Lower leg skin (tissue), 4 donors: ENCODE measurements around the gene KAZN. TPM values are rescaled to one million over a fixed set of nuclear protein-coding genes. Genes with fewer than 3 reads are reported as not detected.

Experiments
- DNase-seq, 2 donors: peaks; one replicate each; pipeline ENCODE4 v3.0.0-alpha.2; 2019; ENCODE audit warnings: low spot score in 2 of 2
- H3K4me3 ChIP-seq: fragments of 200-600 bp; sonication (generic); 2 replicates; pipeline ENCODE4 v1.5.1; 2017; ENCODE audit warnings: mild to moderate bottlenecking, low read depth; ENCODE audit not compliant: poor library complexity, severe bottlenecking
- POLR2A ChIP-seq, 2 donors: fragments of 450-650 bp; IDR thresholded peaks; one replicate each; pipeline ENCODE4 v1.6.1; 2016 to 2017; ENCODE audit warnings: antibody characterized with exemption in 2 of 2, mild to moderate bottlenecking in 1 of 2, moderate library complexity in 1 of 2
- WGBS, 2 donors: methylation state at CpG; one replicate each; pipeline ENCODE4 v1.1.5; 2018; 5-methylcytosine and 5-hydroxymethylcytosine counted together
- intact Hi-C: fragments of 100-400 bp; cut with DNase I; formaldehyde crosslinking; loops from one replicate; pipeline ENCODE4 v1.15.0; 2023; ENCODE audit warnings: low total_unique reads
- total RNA-seq, 4 donors: library from RNA; depleted of rRNA; stranded (reverse); fragments of >200 nt; gene quantifications; one replicate each; pipeline ENCODE4 v1.1.0, GENCODE V29; 2016
- TF ChIP-seq, protein P1 (sequence below), 3 donors: fragments of 450-650 bp; IDR thresholded peaks; one replicate each; pipeline ENCODE4 v1.5.1; 2016; ENCODE audit warnings: antibody characterized with exemption in 3 of 3, mild to moderate bottlenecking in 3 of 3, moderate library complexity in 2 of 3

KAZN gene
- total RNA-seq, 4 donors from 2014 or later: 21.4 to 36.0 (median 28.4) TPM

DNA sequence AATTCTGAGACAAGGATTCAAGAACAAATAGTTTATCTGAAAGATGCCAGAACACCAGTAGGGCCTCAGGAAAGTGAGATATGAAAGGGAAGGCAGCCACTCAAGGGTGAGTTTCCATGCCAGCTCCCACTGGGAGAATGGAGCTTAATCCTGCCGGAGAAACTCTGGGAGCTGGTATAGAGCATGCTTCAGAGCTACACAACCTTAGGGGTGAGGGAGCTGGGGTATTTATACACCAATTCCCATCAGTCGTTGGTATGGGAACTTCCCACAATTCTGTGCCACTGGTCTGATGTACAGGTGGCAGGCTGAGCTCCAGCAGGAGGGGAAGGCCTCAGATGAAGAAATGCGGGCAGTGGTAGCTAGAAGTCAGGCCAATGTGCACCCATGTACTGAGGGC, 86.6 kb downstream of the KAZN start:
- intact Hi-C loops: no loop called here
- DNase-seq: no peak
- H3K4me3 ChIP-seq: no peak overlapping the region
- 92 to 93% methylated on average over 3 of the region's 3 CpGs for WGBS, 2 donors
- TF ChIP-seq, protein P1, sequence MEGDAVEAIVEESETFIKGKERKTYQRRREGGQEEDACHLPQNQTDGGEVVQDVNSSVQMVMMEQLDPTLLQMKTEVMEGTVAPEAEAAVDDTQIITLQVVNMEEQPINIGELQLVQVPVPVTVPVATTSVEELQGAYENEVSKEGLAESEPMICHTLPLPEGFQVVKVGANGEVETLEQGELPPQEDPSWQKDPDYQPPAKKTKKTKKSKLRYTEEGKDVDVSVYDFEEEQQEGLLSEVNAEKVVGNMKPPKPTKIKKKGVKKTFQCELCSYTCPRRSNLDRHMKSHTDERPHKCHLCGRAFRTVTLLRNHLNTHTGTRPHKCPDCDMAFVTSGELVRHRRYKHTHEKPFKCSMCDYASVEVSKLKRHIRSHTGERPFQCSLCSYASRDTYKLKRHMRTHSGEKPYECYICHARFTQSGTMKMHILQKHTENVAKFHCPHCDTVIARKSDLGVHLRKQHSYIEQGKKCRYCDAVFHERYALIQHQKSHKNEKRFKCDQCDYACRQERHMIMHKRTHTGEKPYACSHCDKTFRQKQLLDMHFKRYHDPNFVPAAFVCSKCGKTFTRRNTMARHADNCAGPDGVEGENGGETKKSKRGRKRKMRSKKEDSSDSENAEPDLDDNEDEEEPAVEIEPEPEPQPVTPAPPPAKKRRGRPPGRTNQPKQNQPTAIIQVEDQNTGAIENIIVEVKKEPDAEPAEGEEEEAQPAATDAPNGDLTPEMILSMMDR (IDR thresholded peaks at IDR 0.05): no peak
- no peak for TF ChIP-seq POLR2A (IDR thresholded peaks at IDR 0.05)

DNA sequence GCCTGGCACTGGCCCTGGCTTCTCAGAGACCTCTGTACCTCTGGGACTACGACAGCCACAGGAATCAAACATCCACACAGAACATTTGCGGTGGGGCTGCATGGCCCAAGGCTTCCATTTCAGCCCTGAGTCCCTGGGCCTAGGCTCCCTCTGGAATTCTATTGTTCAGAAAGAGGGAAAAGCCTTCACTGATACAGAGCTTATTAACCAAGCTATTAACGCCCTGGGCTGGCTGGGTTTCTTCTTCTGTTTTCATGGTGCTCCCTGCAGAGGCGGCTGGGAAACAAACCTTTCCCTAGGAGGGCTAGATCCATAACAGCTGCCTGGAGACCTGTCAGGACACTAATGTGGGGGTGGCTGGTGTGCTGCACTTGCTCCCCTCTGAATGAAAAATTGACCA, 88.2 kb downstream of the KAZN start:
- 86 to 89% methylated on average over 4 of the region's 4 CpGs for WGBS, 2 donors
- TF ChIP-seq, protein P1 (IDR thresholded peaks at IDR 0.05): no peak
- TF ChIP-seq POLR2A (IDR thresholded peaks at IDR 0.05): no peak
- no peak overlapping the region for H3K4me3 ChIP-seq
- intact Hi-C loops: no loop called here
- no peak for DNase-seq

DNA sequence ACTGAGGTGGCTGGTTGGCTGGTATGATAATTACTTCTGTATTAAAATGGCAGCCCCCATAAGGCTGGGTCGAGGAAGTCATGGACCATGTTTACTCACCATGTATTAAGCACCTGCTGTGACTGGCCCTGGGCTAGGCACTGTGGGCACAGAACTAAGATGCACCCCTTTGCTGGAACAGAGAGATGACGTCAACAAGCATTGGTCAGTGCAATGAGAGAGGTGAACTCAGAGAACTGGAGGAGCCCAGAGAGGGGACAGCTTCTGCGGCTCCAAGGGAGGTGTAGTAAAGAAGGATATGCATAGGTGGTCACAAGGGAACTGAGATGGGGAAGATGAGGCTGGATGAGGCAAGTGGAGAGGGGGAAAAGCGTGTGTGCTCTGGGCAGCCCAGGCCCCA, 88.7 kb downstream of the KAZN start:
- intact Hi-C loops: no loop called here
- WGBS, 2 donors: 92 to 96% methylated on average over 4 of the region's 4 CpGs
- TF ChIP-seq, protein P1 (IDR thresholded peaks at IDR 0.05): no peak
- no peak overlapping the region for H3K4me3 ChIP-seq
- no peak for DNase-seq

DNA sequence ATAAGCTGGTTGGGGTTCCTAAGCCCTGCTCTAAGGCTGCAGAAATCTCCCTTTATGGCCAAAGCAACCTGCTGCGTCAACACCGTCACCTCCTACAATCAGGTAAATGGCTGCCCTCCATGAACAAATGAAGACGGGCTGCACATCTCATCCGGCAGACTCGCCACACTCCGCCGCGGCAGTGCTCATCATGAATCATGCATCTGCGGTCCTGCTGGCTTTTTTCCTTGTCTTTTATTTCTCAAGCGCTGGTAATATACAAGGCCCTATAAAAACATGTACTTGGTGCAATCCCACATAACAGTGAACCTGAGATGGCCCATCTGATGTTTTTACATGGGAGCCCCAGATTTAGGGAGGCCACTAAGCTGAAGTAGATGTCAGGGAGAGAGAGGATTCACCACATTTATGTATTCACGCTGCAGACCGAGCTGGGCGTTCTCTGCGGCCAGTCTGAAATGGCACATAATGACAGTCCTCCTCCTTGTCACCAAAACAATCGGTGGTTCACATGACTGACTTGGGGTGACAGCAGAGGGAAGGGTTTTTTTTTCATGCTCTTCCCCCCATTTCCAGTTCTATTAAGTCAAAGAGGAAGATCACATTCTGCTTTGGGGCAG, 91.6 kb downstream of the KAZN start:
- intact Hi-C loops: no loop called here
- WGBS, 2 donors: 90 to 92% methylated on average over 15 of the region's 15 CpGs
- DNase-seq: no peak
- H3K4me3 ChIP-seq: no peak overlapping the region
- no peak for TF ChIP-seq POLR2A (IDR thresholded peaks at IDR 0.05)
- TF ChIP-seq, protein P1 (IDR thresholded peaks at IDR 0.05): no peak

DNA sequence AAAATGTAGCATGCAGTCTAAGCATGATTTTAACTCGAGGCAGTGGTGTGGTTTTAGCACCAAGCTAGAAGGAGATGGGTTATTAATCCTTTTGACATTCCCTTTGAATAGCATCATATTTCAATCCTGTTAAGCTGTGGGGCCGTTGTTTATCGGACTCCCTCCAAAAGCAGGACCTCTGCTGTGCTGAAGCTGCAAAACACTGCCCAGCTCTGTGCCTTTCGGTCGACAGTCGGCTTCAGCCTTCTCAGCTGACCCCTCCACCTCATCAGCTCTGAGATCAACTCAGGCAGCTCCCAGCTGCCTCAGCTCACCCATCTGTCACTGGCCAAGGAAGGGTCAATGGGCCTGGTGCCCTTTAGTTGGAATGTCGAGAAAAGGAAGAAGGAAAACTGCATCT, 95.5 kb downstream of the KAZN start:
- intact Hi-C loops: no loop called here
- H3K4me3 ChIP-seq: no peak overlapping the region
- 58 to 63% methylated on average over 7 of the region's 7 CpGs for WGBS, 2 donors
- TF ChIP-seq POLR2A (IDR thresholded peaks at IDR 0.05): no peak
- TF ChIP-seq, protein P1 (IDR thresholded peaks at IDR 0.05): no peak
- DNase-seq: no peak

DNA sequence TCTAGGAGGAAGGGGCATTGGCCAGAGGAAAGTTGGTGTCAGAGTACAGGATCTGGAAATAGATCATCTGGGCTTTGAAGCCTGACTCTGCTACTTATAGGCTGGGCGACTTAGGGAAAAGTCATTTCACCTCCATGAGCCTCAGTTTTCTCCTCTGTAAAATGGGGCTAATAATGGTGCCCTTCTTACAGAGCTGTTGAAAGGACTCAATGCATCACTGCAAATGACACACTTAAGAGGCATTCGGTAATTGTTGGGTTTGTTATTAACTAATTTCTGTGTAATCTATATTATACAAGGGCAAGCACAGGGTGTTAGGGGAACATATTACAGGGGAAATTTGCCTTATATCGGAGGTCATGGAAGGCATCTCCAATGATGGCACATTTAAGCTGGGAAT, 96.1 kb downstream of the KAZN start:
- TF ChIP-seq POLR2A (IDR thresholded peaks at IDR 0.05): no peak
- TF ChIP-seq, protein P1 (IDR thresholded peaks at IDR 0.05): no peak
- no peak overlapping the region for H3K4me3 ChIP-seq
- WGBS, 2 donors: 98 to 100% methylated on average over 3 of the region's 3 CpGs
- no peak for DNase-seq
- intact Hi-C loops: no loop called here
